Thymus (tissue), 11 donors: ENCODE data around the gene DNAJC28. TPM values are rescaled to one million over a fixed set of nuclear protein-coding genes. Genes with fewer than 3 reads are reported as not detected.
"Not testable (repeated sequence)": the region's sequence is repeated elsewhere in the genome, so short reads cannot be mapped to it uniquely, and the experiment has no call there.

Source experiments
- DNase-seq, 9 donors: peaks; one replicate each; pipeline ENCODE4 v3.0.0-alpha.2; 2013; ENCODE audit warnings: low spot score in 9 of 9, low read depth in 6 of 9, missing footprints in 1 of 9
- H3K27ac ChIP-seq, 2 donors: one replicate each; pipeline ENCODE4 v1.5.1; 2013; ENCODE audit warnings: control low read depth in 1 of 2, low read depth in 1 of 2, low read length in 1 of 2, mild to moderate bottlenecking in 1 of 2, moderate library complexity in 1 of 2
- H3K27me3 ChIP-seq, 2 donors: one replicate each; pipeline ENCODE4 v1.5.1; 2013; ENCODE audit warnings: low read length in 1 of 2; ENCODE audit not compliant: control insufficient read depth in 2 of 2, insufficient read depth in 1 of 2
- H3K36me3 ChIP-seq, 2 donors: one replicate each; pipeline ENCODE4 v1.5.1; 2013; ENCODE audit warnings: low read length in 1 of 2, mild to moderate bottlenecking in 1 of 2, moderate library complexity in 1 of 2; ENCODE audit not compliant: control insufficient read depth in 2 of 2, insufficient read depth in 2 of 2
- H3K4me1 ChIP-seq, 2 donors: one replicate each; pipeline ENCODE4 v1.5.1; 2013; ENCODE audit warnings: low read length in 2 of 2; ENCODE audit not compliant: control insufficient read depth in 2 of 2, insufficient read depth in 2 of 2
- H3K4me3 ChIP-seq, 2 donors: one replicate each; pipeline ENCODE4 v1.5.1; 2013; ENCODE audit warnings: low read length in 2 of 2, control low read depth in 1 of 2, mild to moderate bottlenecking in 1 of 2
- H3K9me3 ChIP-seq, 2 donors: one replicate each; pipeline ENCODE4 v1.5.1; 2013; ENCODE audit warnings: low read length in 1 of 2, mild to moderate bottlenecking in 1 of 2; ENCODE audit not compliant: control insufficient read depth in 2 of 2, insufficient read depth in 1 of 2
- WGBS: extraction: QIAGEN DNeasy Blood & Tissue Kit; methylation state at CpG from one replicate; pipeline ENCODE4 v1.1.7; 2013; 5-methylcytosine and 5-hydroxymethylcytosine counted together
- polyA plus RNA-seq: library from polyadenylated mRNA; stranded (reverse); fragments of 200-250 nt; gene quantifications from one replicate; pipeline ENCODE4 v1.2.3, GENCODE V29; 2013
- total RNA-seq: library from RNA; stranded (reverse); fragments of 120-200 nt; gene quantifications from one replicate; pipeline ENCODE4 v1.2.4, GENCODE V29; 2013
- donor health status: healthy.

Gene DNAJC28
- total and polyA plus RNA-seq, 2 donors, result 1.2 to 3.9 TPM

DNA sequence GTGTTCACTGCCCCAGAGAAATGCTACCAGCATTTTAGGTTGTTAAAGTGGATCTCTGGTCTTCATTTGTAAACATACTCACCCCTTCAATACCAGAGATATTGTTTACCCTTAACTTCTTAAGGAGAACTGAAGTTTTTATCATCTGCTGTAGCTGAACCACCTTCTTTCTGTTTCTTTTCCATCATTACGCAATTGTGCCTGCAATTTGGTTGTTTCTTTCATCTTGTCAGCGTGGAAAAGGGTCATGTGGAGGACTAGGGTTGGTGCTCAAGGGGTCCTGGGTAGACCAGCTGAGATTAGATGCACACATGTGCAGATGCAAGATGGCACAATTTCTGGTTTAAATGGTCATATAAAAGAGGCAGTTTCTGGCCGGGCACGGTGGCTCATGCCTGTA, 27.4 kb upstream of the DNAJC28 start:
- no peak for DNase-seq
- WGBS, result 98% methylated on average over 4 of the region's 4 CpGs
- Histone ChIP-seq H3K36me3 (peaks cover 31 to 57% of the 10 kb centered on the region in 2 donors), H3K9me3 (no peaks in the 10 kb centered on the region), H3K27me3 (no peaks in the 10 kb centered on the region), H3K4me1 (no peaks in the 10 kb centered on the region), H3K27ac (no peak overlapping the region), H3K4me3 (no peak overlapping the region)

DNA sequence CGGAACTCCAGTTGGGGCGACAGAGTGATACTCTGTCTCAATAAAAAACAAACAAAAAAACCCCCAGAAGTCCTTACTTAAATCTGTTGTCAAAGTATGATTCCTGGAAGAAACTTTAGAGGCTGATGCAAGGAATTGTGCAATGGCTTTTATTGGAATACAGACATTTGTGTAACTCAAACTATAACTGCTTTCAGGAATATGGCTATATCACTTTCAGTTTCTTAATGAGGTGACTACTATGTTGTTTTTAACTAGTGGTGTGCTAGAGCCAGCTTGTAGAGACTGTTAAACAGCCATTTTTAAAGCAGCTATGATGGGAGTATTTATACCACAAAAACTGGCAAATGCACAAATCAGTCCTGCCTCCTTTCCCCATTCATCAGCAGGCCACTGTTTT, 22.7 kb upstream of the DNAJC28 start:
- DNase-seq, result peak in 1 of 9 donors; percentile 5
- WGBS, result 95% methylated on average over 2 of the region's 2 CpGs
- Histone ChIP-seq H3K27ac (peak overlapping the region; percentile 0 to 55), H3K4me1 (no peaks in the 10 kb centered on the region), H3K36me3 (peaks cover 36 to 69% of the 10 kb centered on the region in 2 donors), H3K27me3 (no peaks in the 10 kb centered on the region), H3K4me3 (no peak overlapping the region), H3K9me3 (no peaks in the 10 kb centered on the region)

DNA sequence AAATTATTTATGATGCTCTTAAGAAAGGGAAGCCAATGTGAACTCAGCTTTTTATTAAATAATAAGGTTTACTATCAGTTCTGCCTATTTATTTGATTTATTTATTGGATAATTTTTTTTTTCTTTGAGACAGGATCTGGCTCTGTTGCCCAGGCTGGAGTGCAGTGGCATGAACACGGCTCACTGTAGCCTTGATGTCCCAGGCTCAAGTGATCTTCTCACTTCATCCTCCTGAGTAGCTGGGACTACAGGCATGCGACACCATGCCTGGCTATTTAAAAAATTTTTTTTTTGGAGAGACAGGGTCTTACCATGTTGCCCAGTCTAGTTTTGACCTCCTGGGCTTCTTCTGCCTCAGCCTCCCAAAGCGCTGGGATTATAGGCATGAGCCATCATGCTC, 21.0 kb upstream of the DNAJC28 start:
- H3K36me3 ChIP-seq, result peaks cover 29 to 68% of the 10 kb centered on the region in 2 donors
- DNase-seq, result no peak

DNA sequence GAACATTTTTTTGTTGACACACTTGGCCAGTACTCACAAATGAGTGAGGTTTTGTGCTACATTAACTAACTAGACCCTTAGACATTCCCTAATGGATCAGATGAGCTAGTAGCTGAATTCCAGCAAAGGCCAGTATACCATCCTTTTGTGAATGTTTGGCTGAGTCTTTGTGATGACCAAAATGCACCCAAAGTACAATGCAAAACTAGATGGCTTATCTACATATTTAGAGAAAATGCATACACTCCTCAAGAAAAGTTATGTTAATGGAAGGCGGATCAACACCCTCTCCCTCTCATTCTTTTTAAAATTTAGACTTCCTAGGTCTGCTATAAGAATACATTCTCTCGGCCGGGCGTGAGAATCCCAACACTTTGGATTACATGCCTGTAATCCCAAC, 20.1 kb upstream of the DNAJC28 start:
- 98% methylated on average over 4 of the region's 4 CpGs for WGBS
- Histone ChIP-seq H3K27me3 (no peaks in the 10 kb centered on the region), H3K36me3 (peaks cover 23 to 62% of the 10 kb centered on the region in 2 donors), H3K4me3 (no peak overlapping the region), H3K4me1 (no peaks in the 10 kb centered on the region), H3K9me3 (no peaks in the 10 kb centered on the region), H3K27ac (no peak overlapping the region)
- no peak for DNase-seq

More for the DNA sequence above, 21.0 kb upstream of the DNAJC28 start:
- H3K27ac ChIP-seq, result no peak overlapping the region
- H3K4me1 ChIP-seq, result no peaks in the 10 kb centered on the region
- no peaks in the 10 kb centered on the region for H3K9me3 ChIP-seq
- H3K4me3 ChIP-seq, result no peak overlapping the region
- WGBS, result 98% methylated on average over 3 of the region's 3 CpGs
- no peaks in the 10 kb centered on the region for H3K27me3 ChIP-seq

DNA sequence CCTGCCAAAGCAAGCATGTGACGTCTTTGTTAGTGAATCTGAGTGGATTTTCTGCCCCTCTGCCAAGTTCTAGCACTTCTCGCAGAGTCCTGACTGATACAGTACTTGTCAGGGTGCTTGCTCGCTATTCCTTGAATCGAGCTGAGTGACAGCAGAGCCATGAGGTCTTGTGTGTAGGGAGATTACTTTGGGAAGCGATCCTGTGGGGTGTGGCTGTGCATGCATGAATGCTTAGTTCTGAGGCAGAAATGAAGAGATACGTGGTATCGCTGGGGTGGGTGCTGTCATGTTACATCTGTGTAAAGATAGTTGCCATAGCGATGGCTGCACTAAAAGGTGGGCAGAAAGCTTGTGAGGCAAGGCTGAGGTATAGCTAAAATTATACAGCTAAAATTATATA, 19.3 kb upstream of the DNAJC28 start:
- peak in 1 of 9 donors; percentile 10 for DNase-seq
- 92% methylated on average over 8 of the region's 8 CpGs for WGBS
- Histone ChIP-seq H3K9me3 (no peaks in the 10 kb centered on the region), H3K4me3 (no peak overlapping the region), H3K27me3 (no peaks in the 10 kb centered on the region), H3K27ac (peak overlapping the region in 1 of 2 donors; percentile 12), H3K4me1 (no peaks in the 10 kb centered on the region), H3K36me3 (peaks cover 23 to 59% of the 10 kb centered on the region in 2 donors)

DNA sequence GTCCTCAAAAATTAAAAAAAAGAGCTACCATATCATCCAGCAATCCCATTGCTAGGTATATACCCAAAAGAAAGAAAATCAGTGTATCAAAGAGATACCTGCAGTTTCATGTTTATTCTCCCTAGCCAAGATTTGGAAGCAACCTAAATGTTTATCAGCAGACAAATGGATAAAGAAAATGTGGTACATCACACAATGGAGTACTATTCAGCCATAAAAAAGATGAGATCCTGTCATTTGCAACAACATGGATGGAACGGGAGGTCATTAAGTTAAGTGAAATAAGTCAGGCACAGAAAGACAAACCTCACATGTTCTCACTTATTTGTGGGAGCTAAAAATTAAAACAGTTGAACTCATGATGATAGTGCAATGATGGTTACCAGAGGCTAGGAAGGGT, 15.5 kb upstream of the DNAJC28 start:
- H3K4me1 ChIP-seq, H3K4me3 ChIP-seq, H3K27ac ChIP-seq, H3K9me3 ChIP-seq, H3K27me3 ChIP-seq, DNase-seq: not testable (repeated sequence)
- 100% methylated on average over 1 of the region's 1 CpG for WGBS
- peaks cover 21 to 55% of the 10 kb centered on the region in 2 donors for H3K36me3 ChIP-seq

DNA sequence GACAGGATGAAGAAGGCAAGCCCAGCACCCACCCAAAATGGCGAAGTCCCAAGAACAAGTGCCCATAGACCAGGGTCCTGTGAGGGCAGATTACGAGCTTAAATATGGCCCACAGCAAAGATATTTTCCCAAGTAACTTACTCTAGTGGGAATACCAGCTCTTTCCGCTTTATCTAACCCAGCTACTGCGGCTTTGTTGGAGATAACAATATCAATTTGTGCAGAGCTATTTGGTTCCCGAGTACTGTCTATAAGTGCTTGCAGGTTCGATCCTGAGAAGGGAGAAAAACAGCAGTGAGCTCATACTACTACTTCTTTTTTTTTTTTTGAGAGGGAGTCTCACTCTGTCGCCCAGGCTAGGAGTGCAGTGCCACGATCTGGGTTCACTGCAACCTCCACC, 14.3 kb upstream of the DNAJC28 start:
- H3K9me3 ChIP-seq, result no peaks in the 10 kb centered on the region
- WGBS, result 97% methylated on average over 8 of the region's 8 CpGs
- H3K36me3 ChIP-seq, result peaks cover 16 to 45% of the 10 kb centered on the region in 2 donors
- H3K27me3 ChIP-seq, result no peaks in the 10 kb centered on the region
- no peak for DNase-seq
- H3K27ac ChIP-seq, result no peak overlapping the region
- H3K4me1 ChIP-seq, result no peaks in the 10 kb centered on the region
- H3K4me3 ChIP-seq, result no peak overlapping the region

DNA sequence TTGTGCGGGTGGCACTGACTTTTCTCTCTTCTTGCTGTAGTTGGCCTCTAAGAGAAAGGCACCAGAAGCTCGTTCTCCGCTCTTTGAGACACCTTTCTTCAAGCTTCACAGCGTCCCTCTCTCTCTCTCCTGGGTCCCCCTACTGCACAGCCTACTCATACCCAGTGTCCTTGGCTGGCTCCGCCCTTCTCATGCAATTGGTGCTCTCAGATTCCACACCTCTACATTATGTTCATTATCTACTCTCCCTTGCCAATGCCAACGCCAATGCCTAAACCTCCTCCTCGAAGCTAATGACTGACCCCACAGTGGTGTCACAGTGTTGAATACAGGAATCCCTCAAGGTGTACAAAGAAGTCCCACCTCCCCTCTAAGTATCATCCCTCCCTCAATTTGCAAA, 4.8 kb upstream of the DNAJC28 start:
- 81% methylated on average over 7 of the region's 7 CpGs for WGBS
- no peak for DNase-seq
- no peaks in the 10 kb centered on the region for H3K27me3 ChIP-seq
- peaks cover 0 to 3% of the 10 kb centered on the region in 2 donors for H3K4me1 ChIP-seq
- no peaks in the 10 kb centered on the region for H3K36me3 ChIP-seq
- H3K9me3 ChIP-seq, result no peaks in the 10 kb centered on the region
- H3K27ac ChIP-seq, result no peak overlapping the region
- no peak overlapping the region for H3K4me3 ChIP-seq

DNA sequence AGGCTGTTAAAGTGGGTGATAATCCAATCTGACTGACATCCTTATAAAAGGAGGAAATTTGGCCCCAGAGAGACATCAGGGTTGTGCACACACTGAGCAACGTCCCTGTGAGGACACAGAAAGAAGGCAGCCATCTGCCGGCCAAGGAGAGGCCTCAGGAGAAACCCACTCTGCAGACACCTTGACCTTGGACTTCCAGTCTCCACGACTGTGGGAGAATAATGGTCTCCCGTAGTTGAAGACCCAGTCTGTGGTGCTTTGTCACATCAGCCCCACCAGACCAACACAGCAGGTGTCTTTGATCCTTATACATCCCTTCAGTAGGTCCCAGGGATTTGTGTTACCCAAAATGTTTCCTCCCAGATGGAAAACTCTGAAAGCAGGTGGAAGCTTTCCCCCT, 4.2 kb upstream of the DNAJC28 start:
- no peaks in the 10 kb centered on the region for H3K9me3 ChIP-seq
- WGBS, result 76% methylated on average over 4 of the region's 4 CpGs
- H3K27me3 ChIP-seq, result no peaks in the 10 kb centered on the region
- H3K27ac ChIP-seq, result no peak overlapping the region
- H3K36me3 ChIP-seq, result no peaks in the 10 kb centered on the region
- no peak overlapping the region for H3K4me3 ChIP-seq
- DNase-seq, result no peak
- peaks cover 1 to 8% of the 10 kb centered on the region in 2 donors for H3K4me1 ChIP-seq

DNA sequence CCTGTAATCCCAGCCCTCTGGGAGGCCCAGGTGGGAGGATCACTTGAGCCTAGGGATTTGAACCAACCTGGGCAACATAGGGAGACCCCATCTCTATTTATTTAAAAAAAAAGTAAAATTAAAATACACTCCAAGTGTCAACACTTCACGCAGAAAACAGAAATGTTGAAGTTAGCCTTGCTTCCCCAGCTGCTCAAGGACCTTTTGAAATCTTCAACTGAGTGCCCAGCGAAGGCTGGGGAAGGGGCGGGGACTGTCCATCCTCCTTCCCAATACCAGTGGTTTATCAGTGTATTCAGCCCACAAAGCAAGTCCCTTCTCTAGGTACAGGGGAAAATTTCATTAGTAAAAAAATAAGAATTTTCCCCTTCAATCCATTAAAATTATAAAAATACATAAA, 2.2 kb upstream of the DNAJC28 start:
- WGBS, result 98% methylated on average over 3 of the region's 3 CpGs
- no peak for DNase-seq
- H3K9me3 ChIP-seq, result no peaks in the 10 kb centered on the region

More for the DNA sequence above, 2.2 kb upstream of the DNAJC28 start:
- H3K36me3 ChIP-seq, result no peaks in the 10 kb centered on the region
- peaks cover 2 to 8% of the 10 kb centered on the region in 2 donors for H3K4me1 ChIP-seq
- H3K27ac ChIP-seq, result no peak overlapping the region
- H3K4me3 ChIP-seq, result no peak overlapping the region
- no peaks in the 10 kb centered on the region for H3K27me3 ChIP-seq
